GM13977 (cell line): ENCODE data around the gene PIP4K2A.

ENCODE experiments used
- DNase-seq: peaks from one replicate; pipeline ENCODE4 v3.0.0; 2012; ENCODE audit warnings: low spot score
- in situ Hi-C: fragments of 300-500 bp; cut with MboI; formaldehyde crosslinking; loops from one replicate; pipeline ENCODE4 v1.12.0; 2022; ENCODE audit warnings: low sequenced_read_pairs, low pct_unique_long_range_greater_than_20kb, mixed read lengths, inconsistent platforms; ENCODE audit not compliant: unreplicated experiment
- TF ChIP-seq, protein P1 (sequence below): IDR thresholded peaks from 2 replicates; pipeline ENCODE4 v1.5.1; 2012; ENCODE audit warnings: mild to moderate bottlenecking, control low read depth; ENCODE audit not compliant: insufficient read depth; ENCODE audit errors: extremely low read depth, missing control alignments

The PIP4K2A gene

DNA sequence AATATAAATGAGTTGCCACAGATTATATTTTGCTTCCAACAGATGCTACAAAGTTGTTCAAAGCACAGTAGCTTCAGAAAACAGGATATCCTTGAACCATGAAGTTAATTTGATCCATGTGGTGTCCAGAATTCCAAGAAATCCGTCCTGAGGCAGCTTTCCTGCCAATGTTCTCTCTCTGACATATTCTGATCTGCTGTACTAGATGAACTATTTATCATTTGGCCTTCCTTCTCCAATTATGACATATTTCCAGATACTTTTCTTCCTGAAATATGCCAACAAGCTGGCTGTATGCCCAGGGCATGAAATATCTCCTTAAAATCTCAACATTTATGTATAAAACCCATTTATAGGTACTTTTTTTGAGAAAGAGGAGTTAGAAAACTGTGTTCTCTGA lies 227.9 kb downstream of the PIP4K2A start:
- DNase-seq = no peak
- in situ Hi-C loops = no loop called here
- TF ChIP-seq, protein P1, sequence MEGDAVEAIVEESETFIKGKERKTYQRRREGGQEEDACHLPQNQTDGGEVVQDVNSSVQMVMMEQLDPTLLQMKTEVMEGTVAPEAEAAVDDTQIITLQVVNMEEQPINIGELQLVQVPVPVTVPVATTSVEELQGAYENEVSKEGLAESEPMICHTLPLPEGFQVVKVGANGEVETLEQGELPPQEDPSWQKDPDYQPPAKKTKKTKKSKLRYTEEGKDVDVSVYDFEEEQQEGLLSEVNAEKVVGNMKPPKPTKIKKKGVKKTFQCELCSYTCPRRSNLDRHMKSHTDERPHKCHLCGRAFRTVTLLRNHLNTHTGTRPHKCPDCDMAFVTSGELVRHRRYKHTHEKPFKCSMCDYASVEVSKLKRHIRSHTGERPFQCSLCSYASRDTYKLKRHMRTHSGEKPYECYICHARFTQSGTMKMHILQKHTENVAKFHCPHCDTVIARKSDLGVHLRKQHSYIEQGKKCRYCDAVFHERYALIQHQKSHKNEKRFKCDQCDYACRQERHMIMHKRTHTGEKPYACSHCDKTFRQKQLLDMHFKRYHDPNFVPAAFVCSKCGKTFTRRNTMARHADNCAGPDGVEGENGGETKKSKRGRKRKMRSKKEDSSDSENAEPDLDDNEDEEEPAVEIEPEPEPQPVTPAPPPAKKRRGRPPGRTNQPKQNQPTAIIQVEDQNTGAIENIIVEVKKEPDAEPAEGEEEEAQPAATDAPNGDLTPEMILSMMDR = no peak
